Measurements from ENCODE around the gene ARL5A.

- TF ChIP-seq, protein P1, sequence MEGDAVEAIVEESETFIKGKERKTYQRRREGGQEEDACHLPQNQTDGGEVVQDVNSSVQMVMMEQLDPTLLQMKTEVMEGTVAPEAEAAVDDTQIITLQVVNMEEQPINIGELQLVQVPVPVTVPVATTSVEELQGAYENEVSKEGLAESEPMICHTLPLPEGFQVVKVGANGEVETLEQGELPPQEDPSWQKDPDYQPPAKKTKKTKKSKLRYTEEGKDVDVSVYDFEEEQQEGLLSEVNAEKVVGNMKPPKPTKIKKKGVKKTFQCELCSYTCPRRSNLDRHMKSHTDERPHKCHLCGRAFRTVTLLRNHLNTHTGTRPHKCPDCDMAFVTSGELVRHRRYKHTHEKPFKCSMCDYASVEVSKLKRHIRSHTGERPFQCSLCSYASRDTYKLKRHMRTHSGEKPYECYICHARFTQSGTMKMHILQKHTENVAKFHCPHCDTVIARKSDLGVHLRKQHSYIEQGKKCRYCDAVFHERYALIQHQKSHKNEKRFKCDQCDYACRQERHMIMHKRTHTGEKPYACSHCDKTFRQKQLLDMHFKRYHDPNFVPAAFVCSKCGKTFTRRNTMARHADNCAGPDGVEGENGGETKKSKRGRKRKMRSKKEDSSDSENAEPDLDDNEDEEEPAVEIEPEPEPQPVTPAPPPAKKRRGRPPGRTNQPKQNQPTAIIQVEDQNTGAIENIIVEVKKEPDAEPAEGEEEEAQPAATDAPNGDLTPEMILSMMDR (IDR thresholded peaks at IDR 0.05): no peak
- no peak for TF ChIP-seq POLR2A (IDR thresholded peaks at IDR 0.05)
- TF ChIP-seq EP300 (IDR thresholded peaks at IDR 0.05): no peak
These were observed 39.0 kb downstream of the ARL5A start for GRCh38 chr2:151789055-151789834.

Measured in upper lobe of left lung (tissue), 4 donors.